LNCAP (cell line): Measurements from ENCODE around the gene GMIP.

Experiments used
- CTCF ChIP-seq: fragments of 450-650 bp; IDR thresholded peaks from 2 replicates; pipeline ENCODE4 v1.5.1; 2017; ENCODE audit warnings: mild to moderate bottlenecking

The GMIP gene

GRCh38 chr19:19602136-19602712 lies 41.2 kb downstream of the GMIP start:
- no peak for TF ChIP-seq CTCF

- no peak for TF ChIP-seq CTCF
These were observed 42.6 kb downstream of the GMIP start for GRCh38 chr19:19600793-19601330.

DNA sequence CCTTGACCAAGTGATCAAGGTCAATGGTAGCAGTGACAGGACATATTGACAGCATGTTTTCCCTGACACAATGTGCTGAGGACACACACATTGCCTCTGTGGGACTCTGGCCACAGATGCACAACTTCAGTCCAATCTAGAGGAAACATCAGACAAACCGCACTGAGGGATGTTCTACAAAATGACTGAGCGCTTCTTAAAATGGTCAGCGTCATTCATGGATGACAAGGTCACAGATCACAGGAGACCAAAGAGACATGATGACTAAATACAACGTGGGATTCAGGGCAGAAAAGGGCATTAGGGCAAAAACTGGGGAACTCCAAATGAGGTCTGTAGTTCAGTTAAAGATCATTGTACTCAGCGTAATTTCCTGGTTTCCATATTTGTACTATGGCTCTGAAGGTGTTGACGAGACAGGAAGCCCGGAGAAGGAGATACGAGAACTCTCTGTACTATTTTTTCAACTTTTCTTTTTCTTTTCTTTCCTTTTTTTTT lies 45.6 kb downstream of the GMIP start:
- TF ChIP-seq CTCF: no peak

- no peak for TF ChIP-seq CTCF
These were observed 48.2 kb downstream of the GMIP start for GRCh38 chr19:19595171-19595701.

DNA sequence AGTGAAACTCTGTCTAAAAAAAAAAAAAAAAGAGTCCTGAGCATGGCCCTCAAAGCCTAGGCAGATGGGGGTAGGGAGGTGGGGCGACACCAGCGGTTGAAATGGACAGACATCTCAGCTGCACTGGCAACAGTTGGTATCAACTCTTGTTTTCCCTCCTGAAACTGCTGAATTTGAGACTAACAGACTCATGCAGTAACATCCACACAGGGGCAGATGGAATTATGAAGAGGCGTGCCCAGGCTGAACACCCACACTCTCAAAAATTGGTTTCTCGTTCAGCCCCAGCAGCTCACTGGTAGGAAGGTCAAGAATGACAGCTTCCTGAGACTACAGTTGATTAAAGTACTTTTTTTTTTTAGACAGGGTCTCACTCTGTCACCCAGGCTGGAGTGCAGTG lies 49.1 kb downstream of the GMIP start:
- TF ChIP-seq CTCF: no peak

- no peak for TF ChIP-seq CTCF
These were observed 50.8 kb downstream of the GMIP start for GRCh38 chr19:19592690-19593089.

DNA sequence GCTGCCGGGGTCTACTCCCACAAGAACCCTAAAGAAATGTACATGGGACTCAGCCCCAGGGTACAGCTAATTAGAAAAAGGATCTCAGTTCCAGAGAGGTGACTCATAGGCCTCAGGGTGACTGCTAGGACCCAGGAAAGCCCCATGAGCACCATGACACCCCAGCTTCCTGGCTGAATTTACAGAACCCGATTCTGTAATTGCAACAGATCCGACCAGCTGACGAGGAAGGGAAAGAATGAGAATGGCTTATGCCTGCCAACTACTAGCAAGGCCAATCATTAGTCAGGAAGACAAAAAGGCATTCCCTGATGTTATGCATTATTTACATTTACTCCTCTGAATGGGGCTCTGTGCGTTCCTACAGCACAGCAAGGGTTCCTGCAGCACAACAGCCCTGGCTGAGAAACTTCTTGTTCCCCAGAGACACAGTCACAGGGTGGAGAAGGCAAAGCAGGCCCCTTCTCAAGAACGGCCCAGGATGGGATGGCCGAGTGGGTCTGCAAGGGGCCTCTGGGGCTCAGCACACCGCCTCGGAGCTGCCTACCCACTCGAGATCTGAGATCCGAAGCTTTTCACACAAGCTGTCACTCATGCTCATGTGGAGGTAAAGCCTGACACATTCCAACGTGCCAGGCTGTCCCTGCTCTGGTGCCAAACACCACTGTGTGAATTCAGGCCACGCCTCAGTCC lies 52.2 kb downstream of the GMIP start:
- TF ChIP-seq CTCF: no peak
